Duodenal mucosa (tissue), 2 donors: ENCODE data around the gene MISP.

Experiments used
- H3K27ac ChIP-seq: one replicate; pipeline ENCODE4 v1.7.0; 2013; ENCODE audit warnings: low read depth, low read length
- H3K27me3 ChIP-seq, 2 donors: one replicate each; pipeline ENCODE4 v1.7.0; 2013; ENCODE audit warnings: low read length in 2 of 2, control low read depth in 1 of 2; ENCODE audit not compliant: insufficient read depth in 2 of 2, control insufficient read depth in 1 of 2
- H3K36me3 ChIP-seq, 2 donors: one replicate each; pipeline ENCODE4 v1.7.0; 2013; ENCODE audit warnings: low read length in 2 of 2, control low read depth in 1 of 2; ENCODE audit not compliant: insufficient read depth in 2 of 2, control insufficient read depth in 1 of 2
- H3K4me1 ChIP-seq, 2 donors: one replicate each; pipeline ENCODE4 v1.7.0; 2013; ENCODE audit warnings: low read length in 2 of 2, control low read depth in 1 of 2; ENCODE audit not compliant: insufficient read depth in 2 of 2, control insufficient read depth in 1 of 2
- H3K4me3 ChIP-seq, 2 donors: one replicate each; pipeline ENCODE4 v1.7.0; 2013; ENCODE audit warnings: low read length in 2 of 2, low read depth in 1 of 2
- H3K9ac ChIP-seq, 2 donors: one replicate each; pipeline ENCODE4 v1.7.0; 2013; ENCODE audit warnings: low read length in 2 of 2, low read depth in 1 of 2
- H3K9me3 ChIP-seq, 2 donors: one replicate each; pipeline ENCODE4 v1.7.0; 2013; ENCODE audit warnings: low read length in 2 of 2, control low read depth in 1 of 2; ENCODE audit not compliant: control insufficient read depth in 1 of 2

Gene MISP

DNA sequence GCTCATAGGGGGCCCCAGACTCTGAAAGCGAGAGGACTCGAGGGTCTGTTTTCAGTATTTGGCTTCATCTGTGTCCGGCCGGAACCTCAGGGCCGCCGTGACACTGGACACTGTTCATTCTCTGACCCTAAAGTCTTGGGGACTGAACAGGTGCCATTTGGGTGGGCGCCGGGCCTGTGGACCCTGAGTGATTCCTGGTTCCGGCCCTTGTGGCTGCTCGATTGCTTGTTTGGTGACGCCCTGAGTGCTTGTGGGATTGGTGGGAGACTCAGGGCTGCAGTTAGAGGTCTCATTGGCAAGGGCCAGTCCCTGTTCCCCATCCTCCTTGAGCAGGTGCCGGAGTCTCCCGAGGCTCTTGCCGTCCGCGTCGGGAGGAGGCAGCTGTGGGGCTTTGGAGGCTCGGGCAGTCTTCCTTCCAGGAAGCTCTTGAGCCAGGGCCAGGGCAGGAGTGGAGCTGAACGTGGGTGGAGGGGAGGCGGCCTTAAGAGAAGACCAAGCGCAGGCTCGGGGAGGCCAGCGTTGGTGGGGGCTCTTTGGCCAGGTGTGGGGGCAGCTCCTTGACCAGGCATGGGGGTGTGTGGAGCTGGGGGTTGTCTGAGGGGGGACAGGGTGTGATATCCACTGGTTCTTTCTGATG lies 51.1 kb downstream of the MISP start:
- no peaks in the 10 kb centered on the region for H3K27me3 ChIP-seq

DNA sequence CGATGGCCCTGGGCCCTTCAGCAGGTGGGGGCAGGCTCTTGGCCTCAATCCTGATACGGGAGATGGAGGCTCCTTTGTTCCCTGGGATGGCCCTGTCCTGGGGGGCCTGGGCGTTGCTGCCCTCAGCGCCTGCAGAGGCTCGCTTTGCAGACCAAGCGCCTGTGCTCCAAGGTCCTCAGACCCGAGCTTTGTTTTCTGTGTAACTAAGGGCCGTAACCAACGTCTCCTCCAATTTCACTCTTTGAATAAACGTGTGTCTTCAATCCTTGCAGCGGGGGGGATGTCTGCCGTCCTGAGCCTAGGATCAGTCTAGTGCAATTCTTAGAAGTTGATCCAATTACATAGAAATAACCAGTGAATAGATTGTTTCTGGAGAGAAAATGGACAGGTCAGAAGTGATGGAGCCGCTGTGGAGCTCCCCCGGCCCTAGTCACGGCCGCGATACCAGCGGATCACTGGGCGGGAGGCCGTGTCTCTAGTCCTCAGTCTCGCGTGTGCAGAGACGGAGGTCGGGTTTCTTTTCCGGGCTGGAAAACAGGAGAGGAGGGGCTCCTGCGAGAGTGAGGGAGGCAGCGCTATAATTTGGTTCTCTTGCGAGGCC lies 51.7 kb downstream of the MISP start:
- no peaks in the 10 kb centered on the region for H3K27me3 ChIP-seq
- H3K27ac ChIP-seq, result no peak overlapping the region
- H3K9me3 ChIP-seq, result no peaks in the 10 kb centered on the region
- peaks cover 35 to 52% of the 10 kb centered on the region in 2 donors for H3K4me1 ChIP-seq
- H3K9ac ChIP-seq, result no peak overlapping the region
- peak overlapping the region in 1 of 2 donors; percentile 46 for H3K4me3 ChIP-seq
- H3K36me3 ChIP-seq, result peaks cover 30 to 58% of the 10 kb centered on the region in 2 donors

More for the DNA sequence above, 51.1 kb downstream of the MISP start:
- Histone ChIP-seq H3K9me3 (no peaks in the 10 kb centered on the region), H3K36me3 (peaks cover 24 to 51% of the 10 kb centered on the region in 2 donors), H3K4me1 (peaks cover 35 to 52% of the 10 kb centered on the region in 2 donors), H3K4me3 (peak overlapping the region; percentile 46 to 66), H3K27ac (no peak overlapping the region), H3K9ac (peak overlapping the region in 1 of 2 donors; percentile 16)

DNA sequence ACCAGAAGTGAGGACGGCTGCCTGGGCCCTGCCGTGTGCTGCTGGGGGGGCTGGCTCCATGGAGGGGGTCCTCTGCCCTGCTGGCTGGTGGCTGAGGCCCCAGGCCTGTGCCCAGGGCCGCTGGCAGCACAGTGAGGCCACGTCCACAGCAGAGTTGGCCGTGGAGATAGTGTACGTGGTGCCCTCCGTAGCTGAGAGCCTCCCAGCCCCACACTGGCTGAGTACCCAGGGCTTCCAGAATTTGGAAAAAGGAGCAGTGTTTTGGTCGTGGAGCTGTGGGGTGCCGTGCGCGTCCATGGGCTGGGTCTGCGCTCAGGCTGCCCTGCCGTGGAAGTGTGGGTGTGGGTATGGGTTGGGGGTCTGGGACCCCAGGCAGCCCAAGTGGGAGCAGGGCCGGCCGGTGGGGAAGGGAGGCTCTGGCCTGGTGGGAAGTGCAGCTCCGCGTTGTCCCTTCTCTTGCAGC lies 52.2 kb downstream of the MISP start:
- Histone ChIP-seq H3K4me1 (peaks cover 35 to 52% of the 10 kb centered on the region in 2 donors), H3K36me3 (peaks cover 34 to 63% of the 10 kb centered on the region in 2 donors), H3K9ac (no peak overlapping the region), H3K9me3 (no peaks in the 10 kb centered on the region), H3K4me3 (no peak overlapping the region), H3K27ac (no peak overlapping the region), H3K27me3 (no peaks in the 10 kb centered on the region)

DNA sequence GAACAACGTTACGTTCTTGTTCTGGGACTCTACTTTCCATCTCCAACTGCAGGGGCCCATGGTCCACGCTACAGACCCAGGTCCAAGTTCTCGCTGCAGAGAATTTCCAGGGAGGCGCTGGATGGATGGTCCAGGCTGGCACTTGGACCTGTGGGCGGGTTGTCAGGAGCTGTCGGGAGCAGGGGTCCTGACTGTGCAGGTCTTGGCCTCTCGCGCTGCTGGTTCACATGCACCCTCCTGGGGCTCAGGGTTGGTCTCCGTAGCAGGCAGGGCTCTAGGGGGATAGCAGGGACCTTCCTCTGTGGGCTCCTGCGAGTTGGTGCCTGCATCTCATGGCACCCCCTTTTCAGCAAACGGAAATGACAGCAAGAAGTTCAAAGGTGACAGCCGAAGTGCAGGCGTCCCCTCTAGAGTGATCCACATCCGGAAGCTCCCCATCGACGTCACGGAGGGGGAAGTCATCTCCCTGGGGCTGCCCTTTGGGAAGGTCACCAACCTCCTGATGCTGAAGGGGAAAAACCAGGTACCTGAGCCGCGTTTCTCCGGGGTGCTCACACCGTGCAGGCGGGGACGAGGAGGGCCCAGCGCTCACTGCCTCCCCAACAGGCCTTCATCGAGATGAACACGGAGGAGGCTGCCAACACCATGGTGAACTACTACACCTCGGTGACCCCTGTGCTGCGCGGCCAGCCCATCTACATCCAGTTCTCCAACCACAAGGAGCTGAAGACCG lies 52.9 kb downstream of the MISP start:
- Histone ChIP-seq H3K27me3 (no peaks in the 10 kb centered on the region), H3K4me3 (no peak overlapping the region), H3K9ac (no peak overlapping the region), H3K36me3 (peaks cover 34 to 70% of the 10 kb centered on the region in 2 donors), H3K9me3 (no peaks in the 10 kb centered on the region), H3K27ac (no peak overlapping the region), H3K4me1 (peaks cover 35 to 46% of the 10 kb centered on the region in 2 donors)

- no peaks in the 10 kb centered on the region for H3K27me3 ChIP-seq
- H3K4me1 ChIP-seq, result peaks cover 29 to 39% of the 10 kb centered on the region in 2 donors
- H3K27ac ChIP-seq, result no peak overlapping the region
- H3K9me3 ChIP-seq, result no peaks in the 10 kb centered on the region
- H3K9ac ChIP-seq, result no peak overlapping the region
- no peak overlapping the region for H3K4me3 ChIP-seq
- peaks cover 38 to 74% of the 10 kb centered on the region in 2 donors for H3K36me3 ChIP-seq
Observed at GRCh38 chr19:804419-805165, 53.7 kb downstream of the MISP start.

DNA sequence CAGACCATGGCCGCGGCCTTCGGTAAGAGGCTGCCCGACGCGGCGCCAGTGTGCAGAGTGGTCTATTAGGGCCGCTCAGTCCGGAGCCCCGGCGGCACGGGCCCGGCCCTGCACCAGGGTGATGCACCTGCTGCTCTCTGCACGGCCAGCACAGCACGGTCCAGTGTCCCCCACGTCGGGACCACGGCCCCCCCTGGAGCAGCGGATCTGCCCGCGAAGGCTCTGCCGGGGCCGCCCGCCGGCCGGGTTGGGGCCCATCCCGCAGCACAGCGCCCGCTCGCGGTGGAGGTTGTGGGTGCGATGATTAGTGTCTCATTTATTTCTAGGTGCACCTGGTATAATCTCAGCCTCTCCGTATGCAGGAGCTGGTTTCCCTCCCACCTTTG lies 54.2 kb downstream of the MISP start:
- Histone ChIP-seq H3K27ac (no peak overlapping the region), H3K27me3 (no peaks in the 10 kb centered on the region), H3K4me3 (no peak overlapping the region), H3K9me3 (no peaks in the 10 kb centered on the region), H3K9ac (no peak overlapping the region), H3K36me3 (peaks cover 43 to 76% of the 10 kb centered on the region in 2 donors), H3K4me1 (peaks cover 26 to 33% of the 10 kb centered on the region in 2 donors)

DNA sequence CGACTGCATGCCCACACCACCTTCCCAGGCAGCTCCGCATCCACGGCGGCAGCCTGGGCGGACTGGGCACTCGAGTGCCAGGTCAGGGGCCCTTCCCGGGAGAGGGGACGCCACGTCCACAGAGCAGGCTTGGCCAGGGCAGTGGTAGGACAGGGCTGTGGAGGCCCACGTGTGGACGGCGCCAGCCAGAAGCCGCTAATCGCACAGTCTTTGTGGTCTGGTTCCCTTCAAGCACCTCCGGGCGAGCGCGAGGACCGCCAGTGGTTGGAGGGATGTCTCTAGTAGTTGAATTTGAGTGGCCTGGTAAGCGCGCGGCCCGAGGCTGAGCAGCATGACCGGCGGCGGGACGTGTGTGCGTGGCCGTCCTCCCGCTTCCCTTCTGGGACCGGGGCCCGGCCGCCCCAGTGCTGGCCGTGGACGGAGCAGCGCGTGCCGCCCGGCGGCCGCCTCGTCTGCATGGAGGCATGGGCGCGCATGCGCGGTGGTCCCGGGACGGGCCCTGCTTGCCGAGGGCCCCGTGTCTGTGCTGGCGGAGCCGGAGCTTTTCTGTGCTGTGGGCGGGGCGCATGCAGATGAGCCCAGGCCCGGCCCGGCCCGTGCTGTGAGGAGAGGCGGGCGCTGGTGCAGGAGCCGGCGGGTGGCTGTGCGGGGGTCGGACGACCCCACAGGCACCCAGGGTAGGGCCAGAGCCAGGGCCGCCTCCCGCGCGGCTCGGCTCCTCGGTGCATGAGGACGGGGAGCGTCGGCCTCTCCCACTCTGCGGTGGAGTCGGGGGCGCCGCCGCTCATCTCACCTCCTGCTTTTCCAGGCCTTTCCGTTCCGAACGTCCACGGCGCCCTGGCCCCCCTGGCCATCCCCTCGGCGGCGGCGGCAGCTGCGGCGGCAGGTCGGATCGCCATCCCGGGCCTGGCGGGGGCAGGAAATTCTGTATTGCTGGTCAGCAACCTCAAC lies 55.0 kb downstream of the MISP start:
- no peaks in the 10 kb centered on the region for H3K27me3 ChIP-seq
- H3K4me1 ChIP-seq, result peaks cover 19 to 26% of the 10 kb centered on the region in 2 donors
- H3K4me3 ChIP-seq, result no peak overlapping the region
- no peak overlapping the region for H3K9ac ChIP-seq
- H3K27ac ChIP-seq, result no peak overlapping the region
- peaks cover 50 to 77% of the 10 kb centered on the region in 2 donors for H3K36me3 ChIP-seq
- H3K9me3 ChIP-seq, result no peaks in the 10 kb centered on the region

DNA sequence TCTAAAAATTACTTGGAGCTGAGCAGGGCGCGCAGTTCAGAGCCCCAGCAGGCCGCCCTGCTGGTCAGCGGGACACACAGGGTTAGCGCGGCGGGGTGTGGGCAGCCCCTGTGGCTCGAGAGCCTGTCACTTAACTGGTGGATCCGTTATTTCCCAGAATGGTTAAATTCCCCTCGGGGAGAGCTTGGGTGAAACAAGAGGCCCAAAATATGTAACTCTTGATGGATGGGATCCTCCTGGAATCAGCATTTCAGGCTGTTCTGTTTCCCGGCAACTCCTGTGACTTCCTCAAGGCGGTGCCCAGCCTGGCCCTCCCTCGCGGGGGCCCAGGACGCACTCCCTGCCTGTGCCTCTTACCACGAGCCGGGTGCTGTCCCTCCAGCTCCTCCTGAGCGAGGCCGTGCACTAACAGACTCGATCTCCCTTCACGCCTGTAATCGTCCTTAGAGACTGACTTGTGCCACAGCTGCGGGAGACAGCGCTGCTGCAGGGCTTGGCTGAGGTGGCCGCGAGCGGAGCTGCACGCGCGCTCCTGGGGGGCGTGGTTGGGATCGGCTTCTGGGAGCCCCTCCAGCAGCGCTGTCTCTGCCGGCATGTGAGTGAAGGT lies 56.0 kb downstream of the MISP start:
- H3K27me3 ChIP-seq, result no peaks in the 10 kb centered on the region
- peaks cover 57 to 88% of the 10 kb centered on the region in 2 donors for H3K36me3 ChIP-seq
- no peak overlapping the region for H3K27ac ChIP-seq

More for the DNA sequence above, 56.0 kb downstream of the MISP start:
- Histone ChIP-seq H3K4me1 (peaks cover 8 to 16% of the 10 kb centered on the region in 2 donors), H3K4me3 (no peak overlapping the region), H3K9me3 (no peaks in the 10 kb centered on the region), H3K9ac (no peak overlapping the region)
